Measurements from ENCODE around the gene ZNF236.
"Not testable (repeated sequence)": the region's sequence is repeated elsewhere in the genome, so short reads cannot be mapped to it uniquely, and the experiment has no call there.

The ZNF236 gene

DNA sequence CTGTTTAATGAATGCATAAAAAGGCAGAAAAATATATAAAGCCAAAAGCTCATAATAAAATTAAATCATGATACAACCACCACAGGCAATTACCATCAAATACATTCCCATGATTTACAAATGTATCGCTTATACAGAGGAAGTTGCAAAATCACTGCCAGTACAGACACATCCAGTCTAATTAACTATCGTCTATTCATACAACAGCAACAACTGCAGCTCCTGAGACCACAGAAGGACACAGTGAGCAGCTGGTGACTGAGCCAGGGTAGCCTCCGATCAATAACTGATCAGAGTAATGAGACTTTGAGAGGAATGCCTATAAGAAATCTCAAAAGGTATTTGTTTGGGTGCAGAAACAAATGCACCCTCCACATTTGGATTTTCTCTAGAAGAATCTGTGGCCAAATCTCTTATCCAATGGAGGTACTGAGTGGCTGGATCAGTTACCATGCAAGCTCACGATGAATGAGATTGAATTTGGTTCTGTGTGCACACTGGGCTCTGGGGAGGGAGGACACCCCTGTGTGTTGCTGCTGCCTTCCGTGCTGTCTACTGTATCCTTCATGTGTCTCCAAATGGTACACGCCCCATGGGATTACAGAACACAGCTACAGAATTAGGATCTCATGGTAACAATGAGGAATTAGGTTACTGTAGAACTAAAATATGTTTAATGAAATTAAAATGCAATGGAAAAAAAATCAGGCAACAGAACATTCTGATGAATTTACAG lies 190.6 kb downstream of the ZNF236 start:
- no peak for DNase-seq

DNA sequence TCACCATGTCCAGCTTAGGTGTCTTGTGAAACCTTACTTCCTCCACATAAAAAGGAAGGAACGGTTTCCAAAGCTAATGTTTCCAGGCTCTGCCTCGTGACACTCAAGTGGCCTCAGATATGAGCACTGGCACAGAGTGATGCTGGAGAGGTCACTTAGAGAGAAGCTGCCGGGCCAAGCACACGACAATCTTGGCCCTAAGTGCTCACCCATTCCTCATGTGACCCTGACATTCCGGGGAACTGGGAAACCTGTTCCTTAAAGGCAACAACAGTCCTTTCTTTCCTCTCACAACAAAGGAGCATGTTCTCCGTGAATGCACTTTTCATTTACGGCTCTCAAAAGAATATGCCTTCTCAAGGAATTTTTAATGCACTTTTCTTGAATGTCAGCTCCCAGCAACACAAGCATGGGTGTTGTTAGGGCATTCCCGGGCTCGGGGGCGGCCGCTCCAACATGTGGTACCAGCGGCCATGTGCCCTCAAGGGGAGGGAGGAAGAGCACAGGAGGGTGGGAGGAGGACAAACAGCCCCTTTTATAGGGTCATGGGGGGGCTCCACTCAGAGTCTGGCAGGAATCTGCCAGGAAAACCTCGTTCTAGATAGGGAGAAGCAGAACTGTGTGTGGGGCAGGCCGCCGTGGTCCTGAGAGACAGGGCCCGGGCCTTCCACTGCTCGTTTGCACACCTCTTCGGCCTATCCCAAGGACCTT lies 191.6 kb downstream of the ZNF236 start:
- no peak for DNase-seq

DNA sequence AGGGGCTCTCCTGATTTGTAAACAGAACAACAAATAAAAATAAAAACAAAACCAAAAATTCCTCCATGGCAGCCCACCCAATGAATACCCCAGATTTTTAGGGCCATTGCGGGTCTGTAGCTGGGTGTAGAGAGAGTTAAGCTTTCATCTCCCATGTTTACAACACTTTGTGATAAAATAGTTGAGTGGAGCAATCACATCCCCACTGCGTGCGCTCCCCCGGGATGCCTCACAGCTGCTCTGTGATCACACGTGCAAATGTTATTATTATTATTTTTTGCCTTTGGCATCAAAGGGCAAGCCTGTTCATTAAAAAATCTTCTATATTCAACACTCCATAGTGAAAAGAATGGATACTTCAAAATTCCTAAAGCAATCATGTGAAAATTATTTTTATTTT lies 192.2 kb downstream of the ZNF236 start:
- DNase-seq, result no peak

DNA sequence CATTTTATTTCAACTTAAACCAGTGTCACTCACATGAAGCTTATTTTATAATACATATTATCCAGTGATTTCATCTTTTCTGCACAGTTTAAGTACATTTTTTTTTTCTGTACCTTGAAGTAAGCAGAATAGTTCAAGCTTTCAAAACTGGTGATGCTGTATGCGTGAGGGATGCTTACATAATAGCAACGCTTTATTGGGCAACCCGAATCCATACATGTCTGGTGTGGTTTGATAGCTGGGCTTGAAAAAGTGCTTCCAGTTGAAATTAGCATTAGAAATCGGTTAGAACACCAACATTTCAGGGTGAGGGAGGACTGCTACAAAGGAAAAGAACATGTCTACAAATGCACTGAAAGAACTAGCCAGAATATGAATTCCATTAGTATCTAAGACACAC lies 192.8 kb downstream of the ZNF236 start:
- DNase-seq, result no peak

DNA sequence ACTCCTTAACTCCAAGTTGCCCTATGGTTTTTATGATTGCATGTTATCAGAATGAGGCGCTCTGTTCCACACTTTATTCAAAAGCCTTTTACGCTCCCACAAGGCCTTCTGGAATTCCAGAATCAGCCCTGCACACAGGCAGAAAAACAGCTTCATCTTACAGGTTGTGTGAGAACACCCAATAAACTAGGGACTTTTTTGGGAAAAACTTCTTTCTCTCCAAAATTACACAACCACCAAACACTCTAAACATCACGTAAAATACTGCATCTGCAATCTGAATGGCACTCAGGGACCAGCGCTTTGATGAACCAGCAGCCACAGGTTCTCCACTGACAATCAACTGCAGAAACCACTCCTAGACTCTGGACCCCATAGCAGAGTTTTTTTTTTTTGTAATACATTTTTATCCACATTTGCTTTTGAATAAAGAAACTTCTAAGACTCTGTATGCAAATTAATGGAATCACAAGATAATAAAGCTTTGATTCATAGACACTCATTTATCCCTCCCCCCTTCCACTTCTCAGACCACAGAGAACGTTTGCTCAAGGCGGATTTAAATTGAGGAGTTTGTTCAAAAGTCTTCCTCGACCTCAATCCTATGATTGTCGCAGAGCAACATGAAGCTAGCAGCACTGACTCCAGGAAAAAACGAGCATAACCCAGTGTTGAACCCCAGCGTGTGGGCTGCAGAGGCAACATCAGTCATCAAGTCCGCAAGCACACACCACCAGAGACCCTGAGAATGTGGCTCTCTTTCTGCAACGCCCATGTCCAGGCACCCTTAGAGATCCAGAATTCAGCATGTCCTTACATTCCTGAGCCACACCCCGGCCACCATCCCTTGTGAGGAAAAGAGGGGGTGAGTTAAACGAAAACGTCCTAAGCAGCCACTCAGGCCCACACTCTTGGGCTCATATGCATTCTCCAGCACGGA lies 193.7 kb downstream of the ZNF236 start:
- no peak for DNase-seq

DNA sequence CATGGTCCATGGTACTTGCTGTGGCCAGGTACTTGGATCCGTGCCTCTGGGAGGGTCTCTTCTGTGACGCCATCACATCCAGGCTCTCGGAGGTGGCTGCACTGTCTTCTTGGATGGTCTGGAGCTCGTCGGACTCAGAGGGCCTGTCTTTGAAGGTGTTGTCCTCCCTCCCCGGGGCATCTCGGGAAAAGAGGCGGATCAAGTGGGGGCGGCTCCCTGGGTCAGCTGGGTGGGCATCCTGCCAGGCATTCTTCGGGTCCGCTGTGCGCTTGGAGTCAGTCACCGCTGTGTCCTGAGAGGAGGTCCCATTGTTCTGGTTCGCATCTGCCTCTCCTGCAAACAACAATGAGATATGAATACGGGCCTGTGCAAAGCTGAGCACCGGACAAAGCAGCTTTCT lies 194.6 kb downstream of the ZNF236 start:
- DNase-seq, result no peak

DNA sequence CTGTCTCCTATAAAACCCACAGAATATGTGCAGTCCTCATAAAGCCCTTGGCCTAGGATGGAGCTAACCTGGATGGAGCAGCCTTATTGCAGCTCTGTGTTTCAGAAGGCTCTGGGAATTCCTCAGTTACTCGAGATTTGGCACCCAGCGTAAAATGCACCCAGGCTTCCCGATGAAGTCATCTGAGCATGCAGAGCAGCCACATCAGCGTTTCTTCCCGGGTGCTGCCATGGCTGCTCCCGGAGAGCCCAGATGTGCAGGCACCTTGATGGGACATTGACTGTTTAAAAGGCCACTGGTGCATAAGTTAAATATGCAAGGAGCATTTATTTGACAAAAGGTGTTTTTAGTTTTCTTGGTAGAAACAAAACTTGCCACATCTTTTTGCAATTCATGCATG lies 195.0 kb downstream of the ZNF236 start:
- DNase-seq, result no peak

DNA sequence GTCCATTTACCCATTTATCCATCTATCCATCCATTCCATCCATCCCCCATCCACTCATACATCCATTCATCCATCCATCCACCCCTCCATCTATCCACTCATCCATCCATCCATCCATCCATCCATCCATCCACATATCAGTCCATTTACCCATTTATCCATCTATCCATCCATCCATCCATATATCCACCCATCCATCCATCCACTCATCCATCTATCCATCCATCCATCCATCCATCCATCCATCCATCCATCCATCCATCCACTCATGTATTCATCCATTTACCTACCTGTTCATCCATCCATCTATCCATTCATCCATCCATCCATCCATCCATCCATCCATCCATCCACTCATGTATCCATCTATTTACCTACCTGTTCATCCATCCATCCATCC lies 196.3 kb downstream of the ZNF236 start:
- not testable (repeated sequence) for DNase-seq

DNA sequence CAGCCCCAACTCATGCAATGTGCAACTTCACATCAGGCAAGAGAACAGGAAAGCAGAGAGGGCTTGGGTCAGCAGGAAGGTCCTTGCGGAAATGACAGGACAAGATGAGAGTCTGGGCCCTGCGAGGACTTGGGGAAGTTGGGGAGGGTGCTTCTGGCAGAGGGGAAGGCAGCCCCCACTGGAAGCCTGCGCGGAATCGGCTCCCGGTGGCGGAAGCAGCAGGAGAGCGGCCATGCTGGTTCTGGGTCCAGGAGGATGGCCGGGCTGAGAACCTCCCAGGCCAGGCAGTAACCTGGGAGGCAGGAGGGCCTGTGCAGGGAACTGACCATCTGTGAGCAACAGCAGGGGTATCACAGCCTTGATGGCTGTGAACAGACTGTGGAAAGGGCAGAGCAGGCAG lies 197.3 kb downstream of the ZNF236 start:
- no peak for DNase-seq

Data from SIG-M5 (cell line).